Caco-2 (cell line): ENCODE data around the gene FBXL3. TPM values are rescaled to one million over a fixed set of nuclear protein-coding genes. Genes with fewer than 3 reads are reported as not detected.

ENCODE experiments used
- BruUV-seq: library from RNA; stranded (reverse); fragments of 400-500 nt; replicated peaks from 2 replicates; lab custom pipeline; 2021; lab: Mats Ljungman, UMichigan
- CTCF ChIA-PET: fragments of 300-600 bp; sonication (Branson Sonifier 250); formaldehyde crosslinking; loops from one replicate; lab custom pipeline; 2022; ENCODE audit warnings: antibody characterized with exemption; lab: Charles Lee
- POLR2A ChIA-PET: fragments of 300-600 bp; sonication (Branson Sonifier 250); formaldehyde crosslinking; loops from one replicate; lab custom pipeline; 2022; ENCODE audit warnings: antibody characterized with exemption; lab: Charles Lee
- DNase-seq, 2 experiments: peaks; one replicate each; pipeline versions ENCODE4 v3.0.0 to v3.0.0-alpha.2; 2020 to 2022
- H3K27me3 ChIP-seq: replicated peaks from 2 replicates; pipeline ENCODE4 v1.6.0; 2011; ENCODE audit warnings: low read length; ENCODE audit not compliant: control insufficient read depth, insufficient read depth
- H3K36me3 ChIP-seq: 2 replicates; pipeline ENCODE4 v1.5.1; 2011; ENCODE audit warnings: low read length; ENCODE audit not compliant: control insufficient read depth, insufficient read depth
- H3K4me1 ChIP-seq: fragments of 250-450 bp; sonication (Bioruptor Pico); 2 replicates; pipeline ENCODE4 v1.5.1; 2020; ENCODE audit warnings: mild to moderate bottlenecking
- H3K4me3 ChIP-seq: 2 replicates; pipeline ENCODE4 v1.5.1; 2011; ENCODE audit warnings: low read depth, mild to moderate bottlenecking, control low read depth, low read length
- H3K9me3 ChIP-seq: fragments of 250-450 bp; sonication (Bioruptor Pico); 2 replicates; pipeline ENCODE4 v1.5.1; 2020; ENCODE audit warnings: mild to moderate bottlenecking, moderate library complexity
- H3K27ac Mint-ChIP-seq: one replicate; pipeline ENCODE4 v1.8.0; 2022; ENCODE audit warnings: mixed read lengths; ENCODE audit not compliant: unreplicated experiment
- H3K27me3 Mint-ChIP-seq: one replicate; pipeline ENCODE4 v1.8.0; 2022; ENCODE audit warnings: mixed read lengths; ENCODE audit not compliant: insufficient read depth, unreplicated experiment
- H3K36me3 Mint-ChIP-seq: one replicate; pipeline ENCODE4 v1.8.0; 2022; ENCODE audit warnings: mild to moderate bottlenecking, mixed read lengths; ENCODE audit not compliant: insufficient read depth, unreplicated experiment
- H3K4me1 Mint-ChIP-seq: one replicate; pipeline ENCODE4 v1.8.0; 2022; ENCODE audit warnings: low read depth, mixed read lengths; ENCODE audit not compliant: unreplicated experiment
- H3K4me3 Mint-ChIP-seq: one replicate; pipeline ENCODE4 v1.8.0; 2022; ENCODE audit warnings: mild to moderate bottlenecking, moderate library complexity, mixed read lengths; ENCODE audit not compliant: unreplicated experiment
- H3K9me3 Mint-ChIP-seq: one replicate; pipeline ENCODE4 v1.8.0; 2022; ENCODE audit warnings: mixed read lengths; ENCODE audit not compliant: unreplicated experiment
- intact Hi-C: fragments of 100-400 bp; cut with micrococcal nuclease; formaldehyde crosslinking; loops from one replicate; pipeline ENCODE4 v1.10.0; 2022; ENCODE audit not compliant: unreplicated experiment
- total RNA-seq: library from RNA; stranded (reverse); gene quantifications from 2 replicates; pipeline ENCODE4 v1.2.3, GENCODE V29; 2022
- TF ChIP-seq, protein P1 (sequence below), 2 experiments: fragments of 200-600 bp in 1 of 2; IDR thresholded peaks; 1 replicate in 1 of 2; 2 replicates in 1 of 2; pipeline versions ENCODE4 v1.5.1 to v1.8.0; 2011 to 2022; ENCODE audit warnings: antibody characterized with exemption in 1 of 2, control low read depth in 1 of 2, inconsistent platforms in 1 of 2, low read depth in 1 of 2, low read length in 1 of 2, mild to moderate bottlenecking in 1 of 2, moderate library complexity in 1 of 2; ENCODE audit not compliant: insufficient read depth in 1 of 2, severe bottlenecking in 1 of 2, unreplicated experiment in 1 of 2

FBXL3 gene
- total RNA-seq, 1 experiment from 2014 or later: 31.8 TPM

DNA sequence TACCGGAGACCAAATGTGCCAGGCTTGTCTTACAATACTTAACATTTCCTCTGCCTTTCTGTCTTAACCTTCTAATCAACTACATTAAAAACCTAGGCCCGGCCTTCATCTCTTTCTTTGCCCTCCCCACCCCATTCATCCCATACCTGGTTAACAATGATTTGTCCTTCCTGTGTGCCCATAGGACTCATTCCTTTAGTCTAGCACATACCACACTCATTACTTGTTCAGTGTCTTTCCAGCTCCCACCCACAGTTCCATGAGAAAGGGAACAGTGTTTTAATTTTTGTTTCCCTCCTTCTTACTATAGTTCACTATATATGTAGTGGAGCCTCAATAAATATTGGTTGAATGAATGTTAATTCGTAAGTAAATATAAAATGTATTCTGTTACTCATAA, 32.7 kb downstream of the FBXL3 start:
- H3K27ac Mint-ChIP-seq: peak overlapping the region; percentile 17
- H3K4me3 ChIP-seq: no peak overlapping the region
- peaks cover 19% of the 10 kb centered on the region for H3K4me1 Mint-ChIP-seq
- intact Hi-C loops: no loop called here
- H3K27me3 Mint-ChIP-seq: no peaks in the 10 kb centered on the region
- H3K36me3 Mint-ChIP-seq: peaks cover 29% of the 10 kb centered on the region
- H3K27me3 ChIP-seq: no peaks in the 10 kb centered on the region
- H3K36me3 ChIP-seq: no peaks in the 10 kb centered on the region
- TF ChIP-seq, protein P1, sequence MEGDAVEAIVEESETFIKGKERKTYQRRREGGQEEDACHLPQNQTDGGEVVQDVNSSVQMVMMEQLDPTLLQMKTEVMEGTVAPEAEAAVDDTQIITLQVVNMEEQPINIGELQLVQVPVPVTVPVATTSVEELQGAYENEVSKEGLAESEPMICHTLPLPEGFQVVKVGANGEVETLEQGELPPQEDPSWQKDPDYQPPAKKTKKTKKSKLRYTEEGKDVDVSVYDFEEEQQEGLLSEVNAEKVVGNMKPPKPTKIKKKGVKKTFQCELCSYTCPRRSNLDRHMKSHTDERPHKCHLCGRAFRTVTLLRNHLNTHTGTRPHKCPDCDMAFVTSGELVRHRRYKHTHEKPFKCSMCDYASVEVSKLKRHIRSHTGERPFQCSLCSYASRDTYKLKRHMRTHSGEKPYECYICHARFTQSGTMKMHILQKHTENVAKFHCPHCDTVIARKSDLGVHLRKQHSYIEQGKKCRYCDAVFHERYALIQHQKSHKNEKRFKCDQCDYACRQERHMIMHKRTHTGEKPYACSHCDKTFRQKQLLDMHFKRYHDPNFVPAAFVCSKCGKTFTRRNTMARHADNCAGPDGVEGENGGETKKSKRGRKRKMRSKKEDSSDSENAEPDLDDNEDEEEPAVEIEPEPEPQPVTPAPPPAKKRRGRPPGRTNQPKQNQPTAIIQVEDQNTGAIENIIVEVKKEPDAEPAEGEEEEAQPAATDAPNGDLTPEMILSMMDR (IDR thresholded peaks at IDR 0.05; ENCODE audit: insufficient read depth in 1 of 2, low read depth in 1 of 2, low read length in 1 of 2, severe bottlenecking in 1 of 2, unreplicated experiment in 1 of 2): no peak
- H3K4me1 ChIP-seq: peaks cover 10% of the 10 kb centered on the region
- H3K9me3 Mint-ChIP-seq: no peaks in the 10 kb centered on the region
- POLR2A ChIA-PET: no interaction called here
- H3K9me3 ChIP-seq: no peaks in the 10 kb centered on the region
- no peak for DNase-seq
- no TSS peak for BruUV-seq
- H3K4me3 Mint-ChIP-seq: peak overlapping the region; percentile 11
- CTCF ChIA-PET: no interaction called here

- TF ChIP-seq, protein P1 (IDR thresholded peaks at IDR 0.05; ENCODE audit: insufficient read depth in 1 of 2, low read depth in 1 of 2, low read length in 1 of 2, severe bottlenecking in 1 of 2, unreplicated experiment in 1 of 2): no peak
Measured at GRCh38 chr13:76993473-76993872, 33.5 kb downstream of the FBXL3 start.

GRCh38 chr13:76993021-76993420, 33.9 kb downstream of the FBXL3 start:
- H3K36me3 ChIP-seq: no peaks in the 10 kb centered on the region
- BruUV-seq: no TSS peak
- Mint-ChIP-seq H3K27me3 (no peaks in the 10 kb centered on the region), H3K4me1 (peaks cover 19% of the 10 kb centered on the region), H3K36me3 (peaks cover 16% of the 10 kb centered on the region), H3K9me3 (no peaks in the 10 kb centered on the region), H3K27ac (peak overlapping the region; percentile 76), H3K4me3 (peak overlapping the region; percentile 77)
- peak overlapping the region; percentile 74 for H3K4me3 ChIP-seq
- H3K27me3 ChIP-seq: no peaks in the 10 kb centered on the region
- DNase-seq: no peak
- H3K9me3 ChIP-seq: no peaks in the 10 kb centered on the region
- peaks cover 10% of the 10 kb centered on the region for H3K4me1 ChIP-seq
- CTCF ChIA-PET: interaction anchor here (0.5 kb wide), 1 partner anchor 50 kb away, joined by 4 read pairs; no protein-coding TSS in a partner anchor
- POLR2A ChIA-PET: interaction anchor here (0.5 to 0.9 kb wide), 2 partner anchors 10 to 33 kb away, joined by 7 to 8 read pairs; partner anchors contain the start of gene FBXL3
- intact Hi-C loops: no loop called here
- TF ChIP-seq, protein P1 (IDR thresholded peaks at IDR 0.05; ENCODE audit: insufficient read depth in 1 of 2, low read depth in 1 of 2, low read length in 1 of 2, severe bottlenecking in 1 of 2, unreplicated experiment in 1 of 2): no peak

More at GRCh38 chr13:76993473-76993872, 33.5 kb downstream of the FBXL3 start:
- H3K4me1 Mint-ChIP-seq: peaks cover 19% of the 10 kb centered on the region
- BruUV-seq: no TSS peak
- H3K4me3 ChIP-seq: no peak overlapping the region
- intact Hi-C loops: no loop called here
- H3K36me3 Mint-ChIP-seq: peaks cover 21% of the 10 kb centered on the region
- H3K9me3 ChIP-seq: no peaks in the 10 kb centered on the region
- no peaks in the 10 kb centered on the region for H3K27me3 Mint-ChIP-seq
- peaks cover 10% of the 10 kb centered on the region for H3K4me1 ChIP-seq
- CTCF ChIA-PET: no interaction called here
- H3K36me3 ChIP-seq: no peaks in the 10 kb centered on the region
- no peaks in the 10 kb centered on the region for H3K27me3 ChIP-seq
- H3K27ac Mint-ChIP-seq: no peak overlapping the region
- H3K9me3 Mint-ChIP-seq: no peaks in the 10 kb centered on the region
- DNase-seq: no peak
- H3K4me3 Mint-ChIP-seq: peak overlapping the region; percentile 77
- POLR2A ChIA-PET: no interaction called here
